ENCODE results near the gene CIDEC. TPM values are rescaled to one million over a fixed set of nuclear protein-coding genes. Genes with fewer than 3 reads are reported as not detected.

CIDEC gene, protein sequence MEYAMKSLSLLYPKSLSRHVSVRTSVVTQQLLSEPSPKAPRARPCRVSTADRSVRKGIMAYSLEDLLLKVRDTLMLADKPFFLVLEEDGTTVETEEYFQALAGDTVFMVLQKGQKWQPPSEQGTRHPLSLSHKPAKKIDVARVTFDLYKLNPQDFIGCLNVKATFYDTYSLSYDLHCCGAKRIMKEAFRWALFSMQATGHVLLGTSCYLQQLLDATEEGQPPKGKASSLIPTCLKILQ
- 10 to 100 TPM; 24.6 to 26.2 TPM for total RNA-seq
- long read RNA-seq, transcript CIDEC-202 (6 exons, 1,199 nt) = major isoform, 25 of 36 reads
- long read RNA-seq, partial matches to known transcripts = 7 of 36 reads
- long read RNA-seq, other reads (novel, unspliced or antisense) = 4 of 36 reads

DNA sequence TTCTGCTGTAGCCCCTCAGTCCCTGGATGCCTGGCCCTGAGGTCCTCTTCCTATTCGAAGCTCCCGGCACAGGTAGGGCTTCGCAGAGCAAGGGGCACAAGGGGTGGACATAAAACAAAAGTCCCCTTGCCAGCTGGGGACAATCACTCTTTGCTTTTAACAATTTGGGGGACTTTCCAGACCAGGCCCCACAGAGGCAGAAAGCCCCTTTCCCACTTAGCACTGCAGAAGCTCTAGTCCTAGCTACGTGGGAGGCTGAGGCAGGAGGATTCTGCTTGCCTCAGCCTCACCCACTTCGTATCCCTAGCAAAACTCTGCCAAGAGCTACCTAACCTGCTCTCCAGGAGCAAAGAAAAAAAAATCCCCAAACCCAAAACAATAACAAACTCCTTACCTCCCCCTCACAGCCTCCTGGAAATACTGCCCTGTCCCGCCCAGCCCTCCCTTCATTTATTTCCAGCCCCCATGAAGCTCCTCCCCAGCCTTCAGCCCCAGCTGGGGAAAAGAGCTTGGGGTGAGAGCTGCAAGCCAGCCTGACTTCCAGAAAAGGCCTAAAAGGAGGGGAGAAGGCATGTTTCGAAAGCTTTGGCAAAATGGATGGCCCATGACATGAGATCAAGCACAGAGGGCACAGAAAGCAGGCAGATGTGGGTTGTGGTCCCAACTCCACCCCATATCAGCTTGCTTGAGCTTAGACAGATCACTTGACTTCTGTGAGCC, at the start of gene CIDEC:
Gene CIDEC (minus strand): TSS at position 424 of the 720 bp plus-strand sequence. CDS start 1,767 bp downstream, outside the sequence.
- DNase-seq (no peak), ATAC-seq (no peak)
- intact Hi-C loops (cut with DNase I, micrococcal nuclease) = no loop called here

DNA sequence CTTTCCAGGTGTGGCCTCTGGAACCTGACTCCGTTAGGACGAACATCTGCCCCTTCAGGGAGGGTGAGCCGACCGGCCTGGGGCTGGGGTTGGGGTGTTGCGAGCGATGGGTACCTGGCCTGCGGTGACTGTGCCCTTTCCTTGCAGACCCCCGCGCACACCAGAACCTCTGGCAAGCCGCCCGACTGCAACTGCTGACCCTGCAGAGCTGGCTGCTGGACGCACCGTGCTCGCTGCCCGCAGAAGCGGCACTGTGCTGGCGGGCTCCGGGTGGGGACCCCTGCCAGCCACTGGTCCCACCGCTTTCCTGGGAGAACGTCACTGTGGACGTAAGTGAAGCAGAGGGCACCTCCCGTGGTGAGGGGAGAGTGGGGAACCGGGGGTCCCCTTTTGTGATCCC, 48.1 kb upstream of the CIDEC start:
- no peak for ATAC-seq
- intact Hi-C loops (cut with DNase I, micrococcal nuclease) = no loop called here
- no peak for DNase-seq

DNA sequence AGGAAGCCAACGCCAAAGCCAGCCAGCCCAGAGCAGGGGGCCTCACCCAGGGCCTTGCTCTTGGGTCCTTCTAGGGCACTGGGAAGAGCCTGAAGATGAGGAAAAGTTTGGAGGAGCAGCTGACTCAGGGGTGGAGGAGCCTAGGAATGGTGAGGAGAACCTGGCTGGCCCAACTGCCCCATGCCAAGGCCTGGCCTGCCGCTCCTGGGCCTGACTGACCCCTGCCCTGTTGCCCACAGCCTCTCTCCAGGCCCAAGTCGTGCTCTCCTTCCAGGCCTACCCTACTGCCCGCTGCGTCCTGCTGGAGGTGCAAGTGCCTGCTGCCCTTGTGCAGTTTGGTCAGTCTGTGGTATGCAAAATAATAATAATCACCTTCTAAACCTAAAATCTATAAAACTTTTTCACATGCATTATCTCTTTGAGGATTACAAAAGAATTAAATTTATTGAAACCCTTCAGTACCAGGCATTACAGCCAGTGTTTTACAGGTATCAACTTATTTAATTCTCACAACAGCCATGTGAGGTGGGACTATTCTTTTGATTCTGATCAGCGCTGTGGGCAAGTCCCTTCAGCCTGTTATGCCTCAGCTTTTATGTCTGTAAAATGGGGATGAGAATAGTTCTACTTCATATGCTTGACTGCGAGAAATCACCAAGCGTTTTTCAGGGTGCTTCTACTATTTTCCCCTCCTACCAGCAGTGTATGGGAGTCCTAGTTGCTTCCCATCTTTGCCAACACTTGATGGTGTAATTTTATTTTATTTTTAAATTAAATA, 38.4 kb upstream of the CIDEC start:
- DNase-seq = no peak
- intact Hi-C loops (cut with DNase I, micrococcal nuclease) = loop anchor here in 1 of 2 donors (10.0 kb wide), 1 partner anchor 64 kb away; no protein-coding TSS in a partner anchor
- no peak for ATAC-seq

DNA sequence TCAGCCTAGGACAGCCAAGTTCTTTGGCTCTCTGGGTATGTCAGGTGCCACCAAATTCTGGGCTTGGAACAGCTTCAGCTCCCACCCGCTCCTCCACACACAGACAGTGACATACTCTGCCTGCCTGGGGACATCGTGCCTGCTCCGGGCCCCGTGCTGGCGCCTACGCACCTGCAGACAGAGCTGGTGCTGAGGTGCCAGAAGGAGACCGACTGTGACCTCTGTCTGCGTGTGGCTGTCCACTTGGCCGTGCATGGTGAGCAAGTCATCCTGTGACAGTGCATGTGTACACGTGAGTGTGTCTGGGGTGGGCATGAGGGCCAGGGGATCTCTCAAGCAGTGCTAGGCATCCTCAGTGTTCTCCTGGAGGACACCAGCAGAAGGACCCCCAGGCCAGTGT, 37.8 kb upstream of the CIDEC start:
- intact Hi-C loops (cut with DNase I, micrococcal nuclease) = loop anchor here in 1 of 2 donors (10.0 kb wide), 1 partner anchor 63 kb away; no protein-coding TSS in a partner anchor
- DNase-seq (no peak), ATAC-seq (no peak)

DNA sequence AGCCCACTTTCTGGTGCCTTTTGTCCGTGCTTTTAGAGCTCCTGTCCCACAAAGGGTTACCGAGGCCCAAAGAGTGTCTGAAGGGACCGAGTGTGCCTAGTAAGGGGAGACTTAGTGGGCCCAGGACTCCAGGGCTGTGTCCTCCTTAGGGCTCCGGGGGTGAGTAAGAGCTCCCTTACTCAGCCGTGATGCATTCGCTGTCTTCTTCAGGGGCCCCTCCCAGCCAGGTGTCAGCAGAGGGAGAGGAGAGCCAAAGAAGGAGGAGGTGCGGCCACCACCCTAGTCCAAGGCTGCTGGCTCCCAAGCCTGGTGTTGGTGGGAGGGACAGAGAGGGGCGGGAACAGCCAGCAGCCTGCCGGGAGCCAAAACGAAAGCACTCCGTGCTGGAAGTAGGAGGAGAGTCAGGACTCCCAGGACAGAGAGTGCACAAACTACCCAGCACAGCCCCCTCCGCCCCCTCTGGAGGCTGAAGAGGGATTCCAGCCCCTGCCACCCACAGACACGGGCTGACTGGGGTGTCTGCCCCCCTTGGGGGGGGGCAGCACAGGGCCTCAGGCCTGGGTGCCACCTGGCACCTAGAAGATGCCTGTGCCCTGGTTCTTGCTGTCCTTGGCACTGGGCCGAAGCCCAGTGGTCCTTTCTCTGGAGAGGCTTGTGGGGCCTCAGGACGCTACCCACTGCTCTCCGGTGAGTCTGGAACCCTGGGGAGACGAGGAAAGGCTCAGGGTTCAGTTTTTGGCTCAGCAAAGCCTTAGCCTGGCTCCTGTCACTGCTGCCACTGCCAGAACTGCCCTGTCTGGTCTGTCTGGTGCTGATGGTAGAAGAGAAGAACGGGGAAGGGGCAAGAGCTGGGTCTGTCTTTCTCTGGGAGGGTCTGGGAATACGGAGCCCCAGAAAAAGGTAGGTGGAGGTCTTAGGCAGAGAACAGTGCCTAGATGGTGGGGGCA, 37.0 kb upstream of the CIDEC start, which contains the start of gene IL17RC:
Gene IL17RC (plus strand): TSS at position 365 of the 947 bp plus-strand sequence. CDS start 218 bp downstream, at position 583.
- ATAC-seq = peak; percentile 88
- intact Hi-C loops (cut with DNase I, micrococcal nuclease) = loop anchor here in 1 of 2 donors (10.0 kb wide), 1 partner anchor 62 kb away; no protein-coding TSS in a partner anchor
- peak; percentile 88 to 97 for DNase-seq

DNA sequence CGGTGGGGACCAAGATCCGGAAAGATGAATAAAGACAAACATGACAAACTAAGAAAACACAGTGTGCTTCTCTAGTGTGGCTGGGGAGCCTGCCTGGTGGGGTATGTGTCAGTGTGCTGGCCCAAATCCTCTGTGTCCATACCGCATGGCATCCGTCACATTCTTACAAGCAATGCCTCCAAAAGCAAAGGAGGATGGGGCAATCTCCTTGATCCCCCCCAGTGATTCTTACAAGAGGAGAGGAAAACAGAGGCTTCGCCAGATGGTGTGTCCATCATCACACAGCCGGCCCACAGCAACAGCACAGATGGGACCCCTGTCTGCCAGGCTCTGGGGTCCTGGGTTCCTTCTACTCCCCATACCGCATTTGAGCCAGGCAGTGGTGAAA, 36.3 kb upstream of the CIDEC start:
- intact Hi-C loops (cut with DNase I, micrococcal nuclease) = loop anchor here in 1 of 2 donors (10.0 kb wide), 1 partner anchor 62 kb away; no protein-coding TSS in a partner anchor
- DNase-seq = no peak
- no peak for ATAC-seq

DNA sequence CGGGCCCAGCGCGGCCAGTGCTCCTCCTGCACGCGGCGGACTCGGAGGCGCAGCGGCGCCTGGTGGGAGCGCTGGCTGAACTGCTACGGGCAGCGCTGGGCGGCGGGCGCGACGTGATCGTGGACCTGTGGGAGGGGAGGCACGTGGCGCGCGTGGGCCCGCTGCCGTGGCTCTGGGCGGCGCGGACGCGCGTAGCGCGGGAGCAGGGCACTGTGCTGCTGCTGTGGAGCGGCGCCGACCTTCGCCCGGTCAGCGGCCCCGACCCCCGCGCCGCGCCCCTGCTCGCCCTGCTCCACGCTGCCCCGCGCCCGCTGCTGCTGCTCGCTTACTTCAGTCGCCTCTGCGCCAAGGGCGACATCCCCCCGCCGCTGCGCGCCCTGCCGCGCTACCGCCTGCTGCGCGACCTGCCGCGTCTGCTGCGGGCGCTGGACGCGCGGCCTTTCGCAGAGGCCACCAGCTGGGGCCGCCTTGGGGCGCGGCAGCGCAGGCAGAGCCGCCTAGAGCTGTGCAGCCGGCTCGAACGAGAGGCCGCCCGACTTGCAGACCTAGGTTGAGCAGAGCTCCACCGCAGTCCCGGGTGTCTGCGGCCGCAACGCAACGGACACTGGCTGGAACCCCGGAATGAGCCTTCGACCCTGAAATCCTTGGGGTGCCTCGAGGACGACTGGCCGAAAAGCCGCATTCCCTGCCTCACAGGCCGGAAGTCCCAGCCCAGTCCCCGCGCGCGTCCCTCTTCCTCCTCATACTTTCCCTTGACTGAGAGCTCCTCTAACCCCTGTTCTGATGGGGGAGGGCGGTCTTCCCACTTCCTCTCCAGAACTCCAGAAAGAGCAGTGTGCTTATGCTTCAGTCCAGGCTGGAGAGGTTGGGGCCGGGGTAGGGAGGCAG, 35.4 kb upstream of the CIDEC start:
- intact Hi-C loops (cut with DNase I, micrococcal nuclease) = loop anchor here in 1 of 2 donors (10.0 kb wide), 1 partner anchor 61 kb away; no protein-coding TSS in a partner anchor
- ATAC-seq = peak; percentile 53
- peak; percentile 76 to 81 for DNase-seq

DNA sequence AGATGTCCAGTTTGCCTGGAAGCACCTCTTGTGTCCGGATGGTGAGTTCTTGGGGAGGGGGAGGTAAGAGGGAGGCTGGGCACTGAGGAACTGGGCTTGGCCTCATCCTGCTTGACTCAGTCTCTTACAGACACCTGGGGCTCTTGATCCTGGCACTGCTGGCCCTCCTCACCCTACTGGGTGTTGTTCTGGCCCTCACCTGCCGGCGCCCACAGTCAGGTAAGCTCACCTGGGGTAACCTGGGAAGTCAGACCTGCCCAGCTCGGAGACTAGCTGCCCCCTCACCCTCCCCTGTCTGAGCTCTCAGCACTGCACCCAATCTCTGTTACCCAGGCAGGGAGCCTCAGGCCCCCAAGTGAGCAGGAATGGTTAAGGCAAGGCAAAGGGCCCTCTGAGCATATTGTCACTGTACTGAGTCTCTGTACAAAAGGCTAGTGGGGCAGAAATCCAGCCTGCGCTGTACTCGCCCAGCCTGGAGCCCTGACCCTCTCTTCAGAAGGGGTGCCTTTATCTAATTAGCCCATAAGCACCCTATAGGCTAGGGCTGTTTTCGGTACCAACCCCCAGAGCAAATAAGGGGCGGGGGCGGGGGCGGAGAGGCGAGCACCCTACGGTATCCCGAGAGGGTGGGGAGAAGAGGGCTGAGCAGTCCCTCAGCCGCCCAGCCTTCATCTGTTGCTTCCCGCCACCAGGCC, 34.7 kb upstream of the CIDEC start:
- intact Hi-C loops (cut with DNase I, micrococcal nuclease) = loop anchor here in 1 of 2 donors (10.0 kb wide), 1 partner anchor 60 kb away; no protein-coding TSS in a partner anchor
- DNase-seq (no peak), ATAC-seq (no peak)

DNA sequence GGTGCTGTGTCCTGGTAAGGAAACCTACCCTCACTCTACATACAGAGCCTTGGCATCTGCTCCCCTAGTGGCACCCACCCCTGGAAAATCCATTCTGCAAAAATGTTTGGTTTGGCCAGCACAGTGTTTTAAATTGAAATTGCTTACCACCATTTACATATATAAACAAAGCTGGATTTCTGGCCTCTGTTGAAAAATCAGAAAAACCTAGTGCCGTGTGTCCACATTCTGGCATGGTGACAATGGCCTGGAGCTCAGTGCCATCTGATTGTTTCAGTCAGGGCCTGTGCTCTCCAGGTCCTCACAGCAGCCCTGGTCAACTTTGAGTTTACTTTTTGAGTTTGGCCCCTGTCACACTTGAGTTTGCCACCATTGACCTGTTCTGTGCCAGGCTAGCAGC, 34.0 kb upstream of the CIDEC start:
- intact Hi-C loops (cut with DNase I, micrococcal nuclease) = loop anchor here in 1 of 2 donors (10.0 kb wide), 1 partner anchor 59 kb away; no protein-coding TSS in a partner anchor
- DNase-seq (no peak), ATAC-seq (no peak)

DNA sequence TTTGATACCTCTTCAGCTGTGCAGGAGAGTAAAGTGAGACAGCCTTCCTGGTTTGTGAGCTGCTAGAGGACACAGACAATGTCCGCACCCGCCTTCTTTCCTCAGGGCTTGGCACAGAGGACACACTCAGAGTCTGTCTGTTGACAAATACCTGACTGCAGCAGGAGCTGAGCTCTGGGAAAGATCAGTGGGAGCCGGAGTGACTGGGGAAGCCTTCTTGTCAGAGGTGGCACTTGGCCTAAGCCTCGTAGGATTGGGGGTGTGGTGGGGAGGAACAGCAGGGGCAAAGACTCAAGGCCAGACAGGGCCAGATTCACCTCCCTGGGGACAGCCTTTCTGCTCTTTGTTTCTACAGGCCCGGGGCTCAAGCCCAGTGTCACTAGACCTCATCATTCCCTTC, 33.5 kb upstream of the CIDEC start:
- intact Hi-C loops (cut with DNase I, micrococcal nuclease) = loop anchor here in 1 of 2 donors (10.0 kb wide), 1 partner anchor 59 kb away; no protein-coding TSS in a partner anchor
- ATAC-seq (no peak), DNase-seq (no peak)

DNA sequence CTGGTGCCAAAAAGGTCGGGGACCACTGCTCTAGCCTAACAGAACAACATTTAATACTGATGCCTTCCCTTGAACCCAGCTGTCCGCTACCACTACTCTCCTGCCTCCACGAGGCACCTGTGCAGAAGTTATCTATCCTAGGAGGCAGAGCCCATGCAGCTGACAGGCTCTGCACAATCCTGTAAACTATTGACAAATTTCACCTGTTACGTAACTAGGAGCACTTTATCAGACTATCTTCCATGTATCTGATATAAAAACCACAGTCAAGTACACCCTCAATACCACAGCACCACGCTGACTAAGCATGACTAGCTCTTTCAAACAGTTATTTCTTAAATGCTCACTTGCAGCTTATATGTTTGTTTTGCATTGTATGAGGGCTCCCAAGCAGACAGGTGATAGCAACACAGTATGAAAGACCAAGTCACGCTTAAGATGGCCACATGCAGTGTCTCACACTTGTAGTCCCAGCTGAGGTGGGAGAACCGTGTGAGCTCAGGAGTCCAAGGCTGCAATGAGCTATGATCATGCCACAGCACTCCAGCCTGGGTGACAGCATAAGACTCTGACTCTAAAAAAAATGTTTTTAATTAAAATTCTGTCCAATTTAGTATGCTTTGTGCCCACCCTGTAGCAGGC, 32.4 kb upstream of the CIDEC start:
- ATAC-seq (no peak), DNase-seq (no peak)
- intact Hi-C loops (cut with DNase I, micrococcal nuclease) = loop anchor here in 1 of 2 donors (10.0 kb wide), 1 partner anchor 58 kb away; no protein-coding TSS in a partner anchor

DNA sequence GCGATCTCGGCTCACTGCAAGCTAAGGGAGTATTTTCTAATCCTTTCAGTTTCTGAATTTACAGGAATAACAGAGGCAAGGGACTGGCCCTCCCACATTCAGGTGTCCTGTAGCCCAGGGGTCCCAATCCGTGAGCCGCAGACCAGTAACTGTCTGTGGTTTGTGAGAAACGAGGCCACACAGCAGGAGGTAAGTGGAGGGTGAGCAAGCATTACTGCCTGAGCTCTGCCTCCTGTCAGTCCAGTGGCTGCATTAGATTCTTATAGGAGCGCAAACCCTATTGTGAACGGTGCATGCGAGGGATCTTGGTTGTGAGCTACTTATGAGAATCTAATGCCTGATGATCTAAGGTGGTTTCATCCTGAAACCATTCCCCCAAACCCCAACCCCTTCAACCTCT, 31.8 kb upstream of the CIDEC start:
- DNase-seq (no peak), ATAC-seq (no peak)
- intact Hi-C loops (cut with DNase I, micrococcal nuclease) = loop anchor here in 1 of 2 donors (10.0 kb wide), 1 partner anchor 57 kb away; no protein-coding TSS in a partner anchor

DNA sequence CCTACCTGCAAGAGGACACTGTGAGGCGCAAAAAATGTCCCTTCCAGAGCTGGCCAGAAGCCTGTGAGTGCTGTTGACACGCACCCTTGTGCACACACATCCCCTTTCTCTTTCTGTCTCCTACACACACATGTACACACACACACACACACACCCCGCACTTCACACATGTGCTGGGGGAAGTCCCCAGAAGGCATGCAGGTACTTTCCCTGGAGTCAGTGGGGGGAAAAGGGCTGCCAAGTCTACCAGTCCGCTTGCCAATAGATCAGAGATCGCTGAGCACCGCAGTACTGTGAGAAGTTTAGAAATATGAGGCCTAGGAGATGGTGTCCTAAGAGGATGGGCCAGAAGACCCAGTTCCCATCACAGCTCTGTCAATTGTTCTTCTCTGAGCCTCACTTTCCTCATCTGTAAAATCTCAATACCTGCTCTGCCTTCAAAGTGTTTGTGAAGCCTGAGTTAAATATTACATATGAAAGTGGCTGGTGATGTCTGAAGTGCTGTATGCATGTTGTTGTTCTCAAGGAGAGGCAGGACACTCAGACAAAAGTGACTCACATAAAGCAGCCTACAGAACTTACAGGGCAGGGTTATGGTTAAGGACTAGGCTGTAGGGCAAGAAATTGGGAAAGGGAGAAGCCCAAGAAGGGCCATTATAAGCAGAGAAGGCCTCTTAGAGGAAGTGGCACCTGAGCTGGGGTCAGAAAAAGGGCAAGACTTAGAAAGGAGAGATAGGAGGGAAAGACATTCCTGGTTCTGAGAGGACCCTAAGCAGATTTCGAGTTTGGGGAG, 29.4 kb upstream of the CIDEC start:
- ATAC-seq (no peak), DNase-seq (no peak)
- intact Hi-C loops (cut with DNase I, micrococcal nuclease) = loop anchor here in 1 of 2 donors (10.0 kb wide), 1 partner anchor 55 kb away; no protein-coding TSS in a partner anchor

DNA sequence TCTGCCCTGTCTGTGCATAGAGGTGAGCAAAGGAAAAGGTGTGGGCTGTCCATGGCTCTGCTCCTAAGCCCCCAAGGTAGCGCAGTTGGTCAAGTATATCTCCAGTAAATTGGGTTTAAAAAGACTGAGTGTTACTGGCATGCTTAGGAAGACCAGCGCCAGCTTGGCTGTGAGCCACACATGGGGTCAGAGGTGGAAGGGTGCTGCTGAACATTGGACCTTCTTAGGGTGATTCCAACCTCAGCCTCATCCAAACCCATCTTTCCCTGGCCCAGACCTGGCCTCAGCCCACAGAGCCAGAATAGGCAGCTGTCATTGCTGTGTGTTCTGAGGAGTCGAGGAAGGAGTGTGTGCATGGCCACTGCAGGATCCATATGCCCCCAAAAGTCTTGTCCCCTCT, 28.2 kb upstream of the CIDEC start:
- DNase-seq = no peak
- ATAC-seq = no peak
- intact Hi-C loops (cut with DNase I, micrococcal nuclease) = no loop called here

DNA sequence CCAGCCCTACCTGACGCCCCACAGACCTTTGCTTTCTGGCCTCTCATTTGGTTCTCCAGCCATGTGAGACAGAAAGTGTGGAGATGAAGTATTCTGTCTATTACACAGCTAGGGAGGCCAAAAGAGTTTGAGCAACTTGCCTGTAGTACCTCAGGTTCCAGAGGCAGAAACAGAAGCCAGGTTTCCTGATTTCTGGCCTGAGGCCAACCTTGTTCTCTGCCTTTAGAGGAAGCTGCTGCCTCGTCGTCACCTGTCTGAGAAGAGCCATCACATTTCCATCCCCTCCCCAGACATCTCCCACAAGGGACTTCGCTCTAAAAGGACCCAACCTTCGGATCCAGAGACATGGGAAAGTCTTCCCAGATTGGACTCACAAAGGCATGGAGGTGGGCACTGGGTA, 26.4 kb upstream of the CIDEC start:
- intact Hi-C loops (cut with DNase I, micrococcal nuclease) = no loop called here
- DNase-seq (no peak), ATAC-seq (no peak)

Data from left colon (tissue), 2 donors.